ENCODE results near the gene TNS4. TPM values are rescaled to one million over a fixed set of nuclear protein-coding genes. Genes with fewer than 3 reads are reported as not detected.
A peak's percentile ranks its signal among the peaks of the same experiment; 100 is the strongest.

TNS4 gene
- total RNA-seq, 4 donors from 2014 or later: 1.8 to 2.1 TPM; not detected in 2

DNA sequence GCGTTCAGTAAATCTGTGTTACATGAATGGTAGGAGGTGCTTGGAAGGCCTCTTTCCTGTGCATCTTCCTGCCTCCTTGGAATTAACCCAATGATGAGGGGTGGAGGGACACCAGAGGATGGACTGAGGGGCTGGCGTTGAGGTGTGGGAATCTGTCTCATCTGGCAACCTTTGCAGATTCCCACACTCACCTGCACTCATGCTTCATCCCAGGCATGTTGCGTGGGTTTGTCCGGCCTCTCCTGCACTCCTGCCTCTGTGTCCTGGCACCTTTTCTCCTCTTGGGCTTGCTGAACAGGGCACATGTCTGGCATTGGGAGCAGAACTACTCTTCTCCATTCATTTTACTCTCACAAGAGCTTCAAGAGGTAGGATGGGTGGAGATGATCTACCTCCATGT, 61.3 kb downstream of the TNS4 start:
- DNase-seq (ENCODE audit: low spot score) (no peak), ATAC-seq (ENCODE audit: low FRiP score) (no peak)
- TF ChIP-seq, protein P1, sequence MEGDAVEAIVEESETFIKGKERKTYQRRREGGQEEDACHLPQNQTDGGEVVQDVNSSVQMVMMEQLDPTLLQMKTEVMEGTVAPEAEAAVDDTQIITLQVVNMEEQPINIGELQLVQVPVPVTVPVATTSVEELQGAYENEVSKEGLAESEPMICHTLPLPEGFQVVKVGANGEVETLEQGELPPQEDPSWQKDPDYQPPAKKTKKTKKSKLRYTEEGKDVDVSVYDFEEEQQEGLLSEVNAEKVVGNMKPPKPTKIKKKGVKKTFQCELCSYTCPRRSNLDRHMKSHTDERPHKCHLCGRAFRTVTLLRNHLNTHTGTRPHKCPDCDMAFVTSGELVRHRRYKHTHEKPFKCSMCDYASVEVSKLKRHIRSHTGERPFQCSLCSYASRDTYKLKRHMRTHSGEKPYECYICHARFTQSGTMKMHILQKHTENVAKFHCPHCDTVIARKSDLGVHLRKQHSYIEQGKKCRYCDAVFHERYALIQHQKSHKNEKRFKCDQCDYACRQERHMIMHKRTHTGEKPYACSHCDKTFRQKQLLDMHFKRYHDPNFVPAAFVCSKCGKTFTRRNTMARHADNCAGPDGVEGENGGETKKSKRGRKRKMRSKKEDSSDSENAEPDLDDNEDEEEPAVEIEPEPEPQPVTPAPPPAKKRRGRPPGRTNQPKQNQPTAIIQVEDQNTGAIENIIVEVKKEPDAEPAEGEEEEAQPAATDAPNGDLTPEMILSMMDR (IDR thresholded peaks at IDR 0.05): no peak

DNA sequence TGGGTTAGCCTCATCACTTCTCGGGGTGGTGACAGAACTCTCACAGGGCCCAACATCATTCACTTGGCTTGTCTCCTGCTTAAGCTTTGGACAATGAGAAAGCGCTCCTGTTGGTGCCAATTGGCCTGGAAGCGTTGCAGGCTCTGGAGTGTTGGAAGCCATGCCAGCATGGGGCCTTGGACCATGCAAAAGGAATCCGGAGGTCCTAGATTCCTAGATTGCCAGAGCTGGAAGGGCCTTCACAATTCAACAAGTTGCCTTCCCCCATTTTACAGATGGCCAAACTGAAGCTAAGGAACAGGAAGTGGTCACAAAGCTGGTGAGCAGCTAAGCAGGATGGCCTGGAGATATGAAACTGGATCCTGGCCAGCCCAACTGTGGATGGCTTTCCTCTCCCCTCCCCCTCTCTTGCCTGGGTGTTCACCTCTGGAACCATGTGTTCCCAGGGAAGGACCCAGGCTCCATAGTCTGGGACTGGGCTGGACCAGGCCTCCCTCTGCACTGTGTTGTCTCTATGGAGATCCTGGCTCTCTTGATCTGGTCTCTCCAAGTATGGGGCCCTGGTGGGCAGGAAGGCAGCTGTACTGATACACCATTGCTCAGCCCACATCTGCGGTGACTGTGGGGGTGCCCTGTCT, 64.2 kb downstream of the TNS4 start:
- ATAC-seq (ENCODE audit: low FRiP score) (no peak), DNase-seq (ENCODE audit: low spot score) (no peak)
- TF ChIP-seq, protein P1 (IDR thresholded peaks at IDR 0.05): no peak

- TF ChIP-seq, protein P1 (IDR thresholded peaks at IDR 0.05): no peak
- no peak for DNase-seq (ENCODE audit: low spot score)
- no peak for ATAC-seq (ENCODE audit: low FRiP score)
Measured at GRCh38 chr17:40436636-40437035, 64.8 kb downstream of the TNS4 start.

DNA sequence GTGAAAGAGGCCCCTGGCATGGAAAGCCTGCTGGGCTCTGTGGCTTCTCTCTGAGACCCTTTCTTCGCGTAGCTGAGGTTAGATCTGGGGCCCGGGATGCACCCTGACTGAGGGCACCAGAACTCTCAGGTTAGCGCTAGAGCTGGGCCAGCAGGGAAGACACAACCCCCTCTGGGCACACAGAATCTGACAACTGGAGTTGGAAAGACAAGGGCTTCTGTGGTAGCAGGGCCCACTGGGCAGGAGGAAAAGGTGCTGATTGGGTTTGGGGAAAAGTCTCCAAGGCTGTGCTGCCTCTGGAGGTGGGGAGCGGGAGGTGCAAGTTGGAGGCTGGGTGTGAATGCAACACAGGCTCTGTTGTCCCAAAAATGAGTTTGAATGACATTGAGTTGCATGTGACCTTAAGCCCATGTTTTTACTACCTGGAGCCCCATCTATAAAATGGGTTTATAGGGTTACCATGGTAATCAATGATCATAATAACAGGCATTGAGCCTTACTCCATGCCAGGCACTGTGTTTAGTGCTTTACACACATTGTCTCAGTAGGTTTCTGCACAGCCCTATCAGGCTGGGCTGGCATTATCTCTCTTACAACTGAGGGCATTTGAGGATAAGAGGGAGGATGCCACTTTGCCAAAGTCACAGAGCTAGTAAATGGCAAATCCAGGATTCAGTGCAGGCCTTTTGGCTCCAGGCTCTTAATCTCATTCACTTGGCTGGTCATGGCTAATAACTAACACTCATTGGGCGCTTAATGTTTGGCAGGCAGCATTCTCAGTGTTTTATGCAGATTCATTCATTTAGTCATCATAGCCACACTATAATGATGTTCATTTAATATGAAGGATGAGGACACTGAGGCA, 67.6 kb downstream of the TNS4 start:
- DNase-seq (ENCODE audit: low spot score) (no peak), ATAC-seq (ENCODE audit: low FRiP score) (no peak)
- TF ChIP-seq, protein P1 (IDR thresholded peaks at IDR 0.05): no peak

DNA sequence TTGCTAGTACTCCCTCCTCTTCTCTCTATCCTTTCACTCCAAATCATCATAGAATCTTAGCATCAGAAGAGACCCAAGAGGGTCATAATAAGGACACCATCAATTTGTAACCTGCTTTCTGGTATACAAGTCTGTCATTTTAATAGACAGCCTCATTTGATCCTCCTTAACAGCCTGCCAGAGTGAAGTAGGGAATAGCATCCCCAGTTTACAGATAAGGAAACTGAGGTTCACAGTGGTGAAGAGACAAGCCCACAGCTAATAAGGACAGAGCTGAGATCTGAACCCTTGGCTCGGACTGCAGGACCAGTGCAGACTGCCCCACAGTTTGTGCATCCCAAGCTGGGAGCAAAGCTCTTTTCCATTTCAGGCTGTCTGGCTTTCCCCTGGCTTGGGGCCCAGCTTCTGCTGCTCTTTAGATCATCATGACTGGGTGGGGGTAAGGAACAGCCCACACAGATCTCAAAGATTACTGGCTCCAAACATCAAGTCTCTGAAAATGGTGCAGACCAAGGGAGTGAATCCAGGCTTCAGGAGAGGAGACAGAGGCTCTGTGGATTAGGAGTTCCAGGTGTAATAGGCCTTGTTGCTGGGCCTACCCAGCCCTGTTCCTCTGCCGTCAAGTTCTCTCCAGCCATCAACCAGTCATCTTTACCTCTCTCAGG, 68.4 kb downstream of the TNS4 start:
- TF ChIP-seq, protein P1 (IDR thresholded peaks at IDR 0.05): no peak
- peak; percentile 26 for ATAC-seq (ENCODE audit: low FRiP score)
- no peak for DNase-seq (ENCODE audit: low spot score)

GRCh38 chr17:40431231-40431602, 70.2 kb downstream of the TNS4 start:
- ATAC-seq (ENCODE audit: low FRiP score): no peak
- TF ChIP-seq, protein P1 (IDR thresholded peaks at IDR 0.05): no peak
- no peak for DNase-seq (ENCODE audit: low spot score)

Measured in omental fat pad (tissue), 4 donors.